H1 (cell line): ENCODE measurements around the gene SCAMP3. TPM values are rescaled to one million over a fixed set of nuclear protein-coding genes. Genes with fewer than 3 reads are reported as not detected.

Experiments used
- CHD7 ChIP-seq: fragments of 300-600 bp; sonication (generic); IDR thresholded peaks from 2 replicates; pipeline ENCODE4 v1.7.1; 2012; ENCODE audit warnings: low read length, moderate library complexity, mild to moderate bottlenecking, inconsistent platforms; ENCODE audit not compliant: insufficient replicate concordance
- NRF1 ChIP-seq: IDR thresholded peaks from 2 replicates; pipeline ENCODE4 v1.6.1; 2011; ENCODE audit warnings: mild to moderate bottlenecking, low read depth, low read length, improper control_type of control experiment
- polyA plus RNA-seq, 7 experiments: library from polyadenylated mRNA; depleted of rRNA in 3 of 7; stranded (reverse) in 5 of 7; unstranded in 2 of 7; fragments of >200 nt in 5 of 7; fragments of 200-250 nt in 2 of 7; gene quantifications; 1 replicate in 5 of 7; 2 replicates in 1 of 7; 4 replicates in 1 of 7; pipeline versions ENCODE4 v1.2.1 to v1.2.3, GENCODE V29; 2011 to 2013; ENCODE audit warnings: missing spikeins in 2 of 7, mixed read lengths in 2 of 7
- total RNA-seq: library from RNA; stranded (reverse); fragmentation: NEBNext Ultra II Directional; extraction: Animal tissue kit (Norgen Biotek cat#: 25700); gene quantifications from 2 replicates; pipeline ENCODE4 v1.2.1, GENCODE V29; 2021

The SCAMP3 gene
- total and polyA plus RNA-seq, 2 of the 8 experiments (the other 6 are each of a cell fraction or from before 2014, with no cell fraction given): 48.9 to 143 TPM

GRCh38 chr1:155260276-155260675 lies 1.9 kb downstream of the SCAMP3 start (continued):
- TF ChIP-seq CHD7: no peak
- TF ChIP-seq NRF1: no peak
